AG10803 (cell line): Measurements from ENCODE around the gene NMT1.

Source experiments
- DNase-seq: peaks from one replicate; pipeline ENCODE4 v3.0.0; 2010; ENCODE audit warnings: low read depth
- H3K4me3 ChIP-seq: 2 replicates; pipeline ENCODE4 v1.5.1; 2011; ENCODE audit warnings: mild to moderate bottlenecking, low read length, control low read depth
- TF ChIP-seq, protein P1 (sequence below): conservative IDR thresholded peaks from 2 replicates; pipeline ENCODE4 v1.5.1; 2011; ENCODE audit warnings: mild to moderate bottlenecking, low read length, control low read depth, inconsistent platforms

NMT1 gene

GRCh38 chr17:45128989-45129388, 67.9 kb downstream of the NMT1 start:
- DNase-seq = no peak
- no peak overlapping the region for H3K4me3 ChIP-seq
- TF ChIP-seq, protein P1, sequence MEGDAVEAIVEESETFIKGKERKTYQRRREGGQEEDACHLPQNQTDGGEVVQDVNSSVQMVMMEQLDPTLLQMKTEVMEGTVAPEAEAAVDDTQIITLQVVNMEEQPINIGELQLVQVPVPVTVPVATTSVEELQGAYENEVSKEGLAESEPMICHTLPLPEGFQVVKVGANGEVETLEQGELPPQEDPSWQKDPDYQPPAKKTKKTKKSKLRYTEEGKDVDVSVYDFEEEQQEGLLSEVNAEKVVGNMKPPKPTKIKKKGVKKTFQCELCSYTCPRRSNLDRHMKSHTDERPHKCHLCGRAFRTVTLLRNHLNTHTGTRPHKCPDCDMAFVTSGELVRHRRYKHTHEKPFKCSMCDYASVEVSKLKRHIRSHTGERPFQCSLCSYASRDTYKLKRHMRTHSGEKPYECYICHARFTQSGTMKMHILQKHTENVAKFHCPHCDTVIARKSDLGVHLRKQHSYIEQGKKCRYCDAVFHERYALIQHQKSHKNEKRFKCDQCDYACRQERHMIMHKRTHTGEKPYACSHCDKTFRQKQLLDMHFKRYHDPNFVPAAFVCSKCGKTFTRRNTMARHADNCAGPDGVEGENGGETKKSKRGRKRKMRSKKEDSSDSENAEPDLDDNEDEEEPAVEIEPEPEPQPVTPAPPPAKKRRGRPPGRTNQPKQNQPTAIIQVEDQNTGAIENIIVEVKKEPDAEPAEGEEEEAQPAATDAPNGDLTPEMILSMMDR = no peak

DNA sequence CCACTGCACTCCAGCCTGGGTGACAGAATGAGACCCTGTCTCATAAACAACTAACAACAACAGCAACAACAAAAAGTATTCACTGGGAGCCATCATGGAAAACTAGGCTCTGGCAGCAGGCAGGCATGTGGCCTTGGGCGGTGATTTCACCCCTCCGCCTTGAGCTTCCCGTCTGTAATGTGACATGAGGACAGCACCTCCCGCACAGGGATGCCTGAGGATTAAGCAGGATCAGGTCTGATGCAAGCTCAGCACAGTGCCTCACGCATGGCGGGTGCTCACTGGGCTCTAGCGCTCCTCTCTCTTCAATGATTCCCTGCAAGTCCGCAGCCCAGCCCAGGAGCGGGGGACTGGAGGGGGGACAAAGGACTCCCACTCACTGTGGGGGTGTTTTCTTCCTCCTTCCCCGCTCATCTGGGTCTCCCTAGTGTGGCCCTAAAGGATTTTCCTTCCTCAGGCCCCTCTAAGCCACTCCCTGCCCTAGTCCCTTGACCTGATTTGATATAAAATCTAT, 68.4 kb downstream of the NMT1 start:
- DNase-seq = peak; percentile 80
- TF ChIP-seq, protein P1 = no peak
- no peak overlapping the region for H3K4me3 ChIP-seq

- TF ChIP-seq, protein P1 = no peak
- H3K4me3 ChIP-seq = peak overlapping the region; percentile 86
- no peak for DNase-seq
Observed at GRCh38 chr17:45129940-45130680, 69.0 kb downstream of the NMT1 start.

DNA sequence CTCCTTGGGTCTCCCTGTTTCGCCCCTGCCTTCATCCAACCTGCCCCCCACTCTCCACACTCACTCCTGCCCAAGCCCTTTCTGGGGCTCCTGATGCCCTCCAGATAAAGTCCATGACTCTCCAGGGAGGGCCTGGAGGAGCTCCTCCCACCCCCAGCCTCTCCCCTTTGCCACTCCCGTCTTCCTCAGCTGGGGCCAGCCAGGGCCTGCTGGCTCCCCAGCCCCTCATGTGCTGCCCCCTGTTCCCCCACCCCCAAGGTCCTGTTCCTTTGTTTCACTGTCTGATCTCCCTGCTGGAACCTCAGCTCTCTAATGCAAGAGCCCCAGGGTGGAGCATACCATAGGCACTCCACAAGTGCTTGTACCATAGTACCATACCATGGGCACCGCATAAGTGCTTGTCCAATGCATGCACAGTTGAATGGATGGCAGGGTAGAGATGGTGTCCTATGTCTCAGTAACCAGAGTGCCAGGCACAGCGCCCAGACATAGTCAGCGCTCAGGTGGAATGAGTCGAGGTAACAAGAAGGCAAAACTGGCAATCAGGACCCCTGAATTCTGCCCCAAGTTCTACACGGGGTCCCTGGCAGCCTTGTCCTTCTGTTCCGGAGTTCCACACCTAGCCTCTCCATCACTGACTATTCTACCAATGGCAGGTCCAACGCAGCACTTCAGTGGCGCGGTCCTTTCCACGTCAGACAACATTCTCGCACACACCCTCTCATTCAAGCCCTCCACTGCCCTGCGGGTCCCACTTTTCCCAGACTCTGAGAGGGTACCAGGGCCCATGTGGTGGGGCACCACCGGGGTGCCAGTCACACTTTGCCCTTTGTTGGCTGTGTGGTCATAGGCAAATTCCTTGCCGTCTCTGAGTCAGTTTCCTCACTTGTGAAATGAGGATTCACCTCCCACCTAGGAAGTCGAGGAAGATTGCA, 69.8 kb downstream of the NMT1 start:
- peak overlapping the region; percentile 86 for H3K4me3 ChIP-seq
- DNase-seq = no peak
- TF ChIP-seq, protein P1 = no peak

DNA sequence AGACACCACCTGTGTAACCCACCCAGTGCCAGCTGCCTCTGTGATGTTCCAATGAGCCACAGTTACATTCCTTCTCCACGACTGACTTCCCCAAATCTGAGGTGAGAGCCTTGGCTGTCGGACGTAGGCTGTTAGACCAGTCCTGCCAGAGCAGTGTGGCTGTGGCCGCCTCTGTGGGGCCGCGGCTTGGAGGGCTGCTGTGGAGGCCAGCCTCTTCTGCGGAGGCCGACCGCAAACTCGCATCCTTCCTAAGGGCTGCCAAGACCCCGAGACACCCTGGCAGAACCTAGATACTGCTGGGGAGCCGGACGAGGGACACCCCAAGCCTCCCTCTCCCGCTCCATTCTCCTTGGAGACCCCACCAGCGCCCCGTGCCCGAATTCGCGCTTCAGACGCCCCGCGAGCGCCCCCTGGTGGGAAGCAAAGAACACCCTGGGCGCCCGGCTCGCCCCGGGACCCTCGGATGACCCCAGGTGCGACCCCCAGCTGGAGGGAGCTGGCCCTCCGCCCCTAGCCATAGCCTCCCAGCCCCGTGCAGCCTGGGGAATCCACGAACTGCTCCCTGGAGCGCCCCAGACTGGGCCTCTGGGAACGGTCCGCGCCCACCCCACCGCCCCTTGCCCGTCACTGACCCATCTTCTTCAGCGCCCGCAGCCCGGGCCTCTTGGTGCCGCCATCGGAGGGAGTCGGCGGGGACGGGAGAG, 70.7 kb downstream of the NMT1 start:
- TF ChIP-seq, protein P1 = peak; percentile 66
- peak overlapping the region; percentile 86 for H3K4me3 ChIP-seq
- no peak for DNase-seq

- DNase-seq = no peak
- peak within 1 kb of the TSS; percentile 86 for H3K4me3 ChIP-seq
Observed at GRCh38 chr17:45132320-45132571, 71.1 kb downstream of the NMT1 start, which contains the start of gene PLCD3. PLCD3 (minus strand) TSS chr17:45132515; CDS start chr17:45132410, 105 bp downstream.

More at GRCh38 chr17:45132320-45132571, 71.1 kb downstream of the NMT1 start, which contains the start of gene PLCD3:
- TF ChIP-seq, protein P1 = no peak
